ENCODE data around the gene CDKN2C. TPM values are rescaled to one million over a fixed set of nuclear protein-coding genes. Genes with fewer than 3 reads are reported as not detected.

CDKN2C gene
- total and polyA plus RNA-seq, 2 donors (not counting 1 experiment from before 2014, with no cell fraction given), result 24.4 to 31.5 TPM

DNA sequence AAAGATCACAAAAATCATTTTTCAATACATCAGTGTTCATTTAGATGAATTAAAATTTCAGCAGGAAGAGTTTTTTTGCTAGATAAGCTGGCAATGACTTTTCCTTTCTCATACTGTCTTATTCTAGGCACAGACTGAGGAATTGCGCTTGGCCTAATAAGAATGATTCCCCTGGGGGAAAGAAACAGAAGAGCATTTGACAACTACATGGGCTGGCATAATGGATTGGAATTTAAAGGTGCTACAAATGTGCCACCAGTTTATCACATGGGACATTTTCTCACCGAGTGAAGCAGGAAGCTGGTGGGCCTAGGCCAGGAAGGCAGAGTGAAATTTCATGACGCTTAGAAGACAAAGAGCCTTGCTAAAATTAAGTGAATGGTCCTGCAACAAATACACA, 39.3 kb downstream of the CDKN2C start:
- H2AFZ ChIP-seq (ENCODE audit: low read length), result no peak overlapping the region
- H3K4me2 ChIP-seq (ENCODE audit: extremely low read depth, insufficient read depth, low read length), result no peak overlapping the region
- H3K4me3 ChIP-seq (replicated peaks in 1 of 4; ENCODE audit: control extremely low read depth in 1 of 4, insufficient read depth in 1 of 4, low read depth in 3 of 4, low read length in 4 of 4), result no peak overlapping the region
- no peaks in the 10 kb centered on the region for H3K4me1 ChIP-seq (ENCODE audit: control insufficient read depth, extremely low read depth, insufficient read depth, low read length)
- no peaks in the 10 kb centered on the region for H3K36me3 ChIP-seq (ENCODE audit: control insufficient read depth, insufficient read depth, low read length)
- H3K27me3 ChIP-seq (ENCODE audit: control insufficient read depth, insufficient read depth, low read length), result no peaks in the 10 kb centered on the region
- H3K9ac ChIP-seq (ENCODE audit: insufficient read depth, low read length), result no peak overlapping the region
- H3K79me2 ChIP-seq (ENCODE audit: control insufficient read depth, insufficient read depth, low read length), result no peaks in the 10 kb centered on the region
- no peak overlapping the region for H3K27ac ChIP-seq (ENCODE audit: insufficient read depth, low read length)
- DNase-seq (ENCODE audit: low read depth in 2 of 2), result no peak
- TF ChIP-seq, protein P1, sequence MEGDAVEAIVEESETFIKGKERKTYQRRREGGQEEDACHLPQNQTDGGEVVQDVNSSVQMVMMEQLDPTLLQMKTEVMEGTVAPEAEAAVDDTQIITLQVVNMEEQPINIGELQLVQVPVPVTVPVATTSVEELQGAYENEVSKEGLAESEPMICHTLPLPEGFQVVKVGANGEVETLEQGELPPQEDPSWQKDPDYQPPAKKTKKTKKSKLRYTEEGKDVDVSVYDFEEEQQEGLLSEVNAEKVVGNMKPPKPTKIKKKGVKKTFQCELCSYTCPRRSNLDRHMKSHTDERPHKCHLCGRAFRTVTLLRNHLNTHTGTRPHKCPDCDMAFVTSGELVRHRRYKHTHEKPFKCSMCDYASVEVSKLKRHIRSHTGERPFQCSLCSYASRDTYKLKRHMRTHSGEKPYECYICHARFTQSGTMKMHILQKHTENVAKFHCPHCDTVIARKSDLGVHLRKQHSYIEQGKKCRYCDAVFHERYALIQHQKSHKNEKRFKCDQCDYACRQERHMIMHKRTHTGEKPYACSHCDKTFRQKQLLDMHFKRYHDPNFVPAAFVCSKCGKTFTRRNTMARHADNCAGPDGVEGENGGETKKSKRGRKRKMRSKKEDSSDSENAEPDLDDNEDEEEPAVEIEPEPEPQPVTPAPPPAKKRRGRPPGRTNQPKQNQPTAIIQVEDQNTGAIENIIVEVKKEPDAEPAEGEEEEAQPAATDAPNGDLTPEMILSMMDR (conservative IDR thresholded peaks at IDR 0.05 in 1 of 2, IDR thresholded peaks at IDR 0.05 in 1 of 2; ENCODE audit: low read depth in 1 of 2, low read length in 2 of 2), result no peak
- TF ChIP-seq EZH2 (IDR thresholded peaks at IDR 0.05; ENCODE audit: low read length, missing control alignments), result no peak
- H4K20me1 ChIP-seq (ENCODE audit: control insufficient read depth, extremely low read depth, insufficient read depth, low read length), result no peaks in the 10 kb centered on the region
- no peaks in the 10 kb centered on the region for H3K9me3 ChIP-seq (ENCODE audit: control insufficient read depth, insufficient read depth, low read depth, low read length)

GRCh38 chr1:51014878-51015277, 44.8 kb downstream of the CDKN2C start:
- Histone ChIP-seq H3K4me3 (replicated peaks in 1 of 4; ENCODE audit: control extremely low read depth in 1 of 4, insufficient read depth in 1 of 4, low read depth in 3 of 4, low read length in 4 of 4) (no peak overlapping the region), H3K4me1 (ENCODE audit: control insufficient read depth, extremely low read depth, insufficient read depth, low read length) (no peaks in the 10 kb centered on the region), H4K20me1 (ENCODE audit: control insufficient read depth, extremely low read depth, insufficient read depth, low read length) (no peaks in the 10 kb centered on the region), H3K9ac (ENCODE audit: insufficient read depth, low read length) (no peak overlapping the region), H3K79me2 (ENCODE audit: control insufficient read depth, insufficient read depth, low read length) (no peaks in the 10 kb centered on the region), H3K4me2 (ENCODE audit: extremely low read depth, insufficient read depth, low read length) (no peak overlapping the region), H3K27me3 (ENCODE audit: control insufficient read depth, insufficient read depth, low read length) (no peaks in the 10 kb centered on the region), H3K36me3 (ENCODE audit: control insufficient read depth, insufficient read depth, low read length) (no peaks in the 10 kb centered on the region), H3K27ac (ENCODE audit: insufficient read depth, low read length) (no peak overlapping the region), H3K9me3 (ENCODE audit: control insufficient read depth, insufficient read depth, low read depth, low read length) (no peaks in the 10 kb centered on the region), H2AFZ (ENCODE audit: low read length) (no peak overlapping the region)
- TF ChIP-seq, protein P1 (conservative IDR thresholded peaks at IDR 0.05 in 1 of 2, IDR thresholded peaks at IDR 0.05 in 1 of 2; ENCODE audit: low read depth in 1 of 2, low read length in 2 of 2), result no peak
- no peak for TF ChIP-seq EZH2 (IDR thresholded peaks at IDR 0.05; ENCODE audit: low read length, missing control alignments)
- DNase-seq (ENCODE audit: low read depth in 2 of 2), result no peak

GRCh38 chr1:51019811-51020210, 49.8 kb downstream of the CDKN2C start:
- TF ChIP-seq, protein P1 (conservative IDR thresholded peaks at IDR 0.05 in 1 of 2, IDR thresholded peaks at IDR 0.05 in 1 of 2; ENCODE audit: low read depth in 1 of 2, low read length in 2 of 2), result no peak
- H3K9me3 ChIP-seq (ENCODE audit: control insufficient read depth, insufficient read depth, low read depth, low read length), result no peaks in the 10 kb centered on the region
- H3K4me3 ChIP-seq (replicated peaks in 1 of 4; ENCODE audit: control extremely low read depth in 1 of 4, insufficient read depth in 1 of 4, low read depth in 3 of 4, low read length in 4 of 4), result no peak overlapping the region
- no peaks in the 10 kb centered on the region for H3K27me3 ChIP-seq (ENCODE audit: control insufficient read depth, insufficient read depth, low read length)
- H3K9ac ChIP-seq (ENCODE audit: insufficient read depth, low read length), result no peak overlapping the region
- no peak overlapping the region for H3K4me2 ChIP-seq (ENCODE audit: extremely low read depth, insufficient read depth, low read length)
- H3K4me1 ChIP-seq (ENCODE audit: control insufficient read depth, extremely low read depth, insufficient read depth, low read length), result no peaks in the 10 kb centered on the region
- H3K27ac ChIP-seq (ENCODE audit: insufficient read depth, low read length), result no peak overlapping the region
- no peak overlapping the region for H2AFZ ChIP-seq (ENCODE audit: low read length)
- DNase-seq (ENCODE audit: low read depth in 2 of 2), result peak in 1 of 2 donors; percentile 2
- H3K36me3 ChIP-seq (ENCODE audit: control insufficient read depth, insufficient read depth, low read length), result no peaks in the 10 kb centered on the region
- no peaks in the 10 kb centered on the region for H4K20me1 ChIP-seq (ENCODE audit: control insufficient read depth, extremely low read depth, insufficient read depth, low read length)
- no peaks in the 10 kb centered on the region for H3K79me2 ChIP-seq (ENCODE audit: control insufficient read depth, insufficient read depth, low read length)

Other genes starting within 250 kb of the CDKN2C start
- gene FAF1, start 10.0 kb upstream of the CDKN2C start, total RNA-seq, result 35.2 and 39.6 TPM in 2 replicates
- 40.0 and 41.6 TPM in 2 replicates for gene FAF1, start 10.0 kb upstream of the CDKN2C start, polyA plus RNA-seq
- gene C1orf185, start 132.0 kb downstream of the CDKN2C start, total RNA-seq, result not detected in 2 replicates
- not detected in 2 replicates for gene C1orf185, start 132.0 kb downstream of the CDKN2C start, polyA plus RNA-seq